DOHH2 (cell line): ENCODE data around the gene RANBP1.

Experiments
- H3F3A ChIP-seq: fragments of 200-600 bp; sonication (generic), shearing (Covaris generic); 2 replicates; pipeline ENCODE4 v1.6.0; 2016; ENCODE audit warnings: antibody characterized with exemption, mild to moderate bottlenecking; ENCODE audit not compliant: control insufficient read depth, insufficient read depth
- H3K27ac ChIP-seq: fragments of 200-600 bp; sonication (generic); 2 replicates; pipeline ENCODE4 v1.5.1; 2014; ENCODE audit warnings: low read depth, mild to moderate bottlenecking, low read length, moderate library complexity
- H3K27me3 ChIP-seq: fragments of 200-600 bp; sonication (generic); 2 replicates; pipeline ENCODE4 v1.6.1; 2014; ENCODE audit warnings: mild to moderate bottlenecking, low read length, mixed read lengths; ENCODE audit not compliant: control insufficient read depth
- H3K36me3 ChIP-seq: fragments of 200-600 bp; sonication (generic); 2 replicates; pipeline ENCODE4 v1.6.1; 2014; ENCODE audit warnings: mild to moderate bottlenecking, low read length, moderate library complexity, mixed read lengths; ENCODE audit not compliant: control insufficient read depth
- H3K4me1 ChIP-seq: fragments of 200-600 bp; sonication (generic); 2 replicates; pipeline ENCODE4 v1.6.1; 2014; ENCODE audit warnings: mild to moderate bottlenecking, low read length, mixed read lengths; ENCODE audit not compliant: control insufficient read depth
- H3K4me2 ChIP-seq: fragments of 200-600 bp; sonication (generic); 2 replicates; pipeline ENCODE4 v1.6.0; 2014; ENCODE audit warnings: mild to moderate bottlenecking, low read length, moderate library complexity
- H3K4me3 ChIP-seq: fragments of 200-600 bp; sonication (generic); 2 replicates; pipeline ENCODE4 v1.5.1; 2014; ENCODE audit warnings: mild to moderate bottlenecking, low read length, mixed read lengths
- H3K79me2 ChIP-seq: fragments of 200-600 bp; sonication (generic); 2 replicates; pipeline ENCODE4 v1.6.1; 2014; ENCODE audit warnings: mild to moderate bottlenecking, low read length, mixed read lengths; ENCODE audit not compliant: control insufficient read depth
- H3K9me2 ChIP-seq: fragments of 200-600 bp; sonication (generic); replicated peaks from 2 replicates; pipeline ENCODE4 v1.6.1; 2014; ENCODE audit warnings: mild to moderate bottlenecking, low read length, mixed read lengths; ENCODE audit not compliant: control insufficient read depth
- H3K9me3 ChIP-seq: fragments of 200-600 bp; sonication (generic); 2 replicates; pipeline ENCODE4 v1.6.1; 2014; ENCODE audit warnings: antibody characterized with exemption, low read length, mixed read lengths; ENCODE audit not compliant: control insufficient read depth, insufficient read depth
- H4K20me1 ChIP-seq: fragments of 200-600 bp; sonication (generic); 2 replicates; pipeline ENCODE4 v1.6.0; 2014; ENCODE audit warnings: low read depth, mild to moderate bottlenecking, antibody characterized with exemption, low read length, moderate library complexity; ENCODE audit not compliant: control insufficient read depth, insufficient read depth
- EZH2phosphoT487 ChIP-seq: fragments of 200-600 bp; sonication (generic); IDR thresholded peaks from 2 replicates; pipeline ENCODE4 v1.6.1; 2017; ENCODE audit warnings: borderline replicate concordance, mild to moderate bottlenecking, antibody characterized with exemption, low read length, moderate library complexity, mixed read lengths
- TF ChIP-seq, protein P1 (sequence below): fragments of 200-600 bp; sonication (generic); IDR thresholded peaks from one replicate; pipeline ENCODE4 v1.5.1; 2014; ENCODE audit warnings: antibody characterized with exemption, mild to moderate bottlenecking, low read depth, low read length; ENCODE audit not compliant: poor library complexity, severe bottlenecking

The RANBP1 gene

DNA sequence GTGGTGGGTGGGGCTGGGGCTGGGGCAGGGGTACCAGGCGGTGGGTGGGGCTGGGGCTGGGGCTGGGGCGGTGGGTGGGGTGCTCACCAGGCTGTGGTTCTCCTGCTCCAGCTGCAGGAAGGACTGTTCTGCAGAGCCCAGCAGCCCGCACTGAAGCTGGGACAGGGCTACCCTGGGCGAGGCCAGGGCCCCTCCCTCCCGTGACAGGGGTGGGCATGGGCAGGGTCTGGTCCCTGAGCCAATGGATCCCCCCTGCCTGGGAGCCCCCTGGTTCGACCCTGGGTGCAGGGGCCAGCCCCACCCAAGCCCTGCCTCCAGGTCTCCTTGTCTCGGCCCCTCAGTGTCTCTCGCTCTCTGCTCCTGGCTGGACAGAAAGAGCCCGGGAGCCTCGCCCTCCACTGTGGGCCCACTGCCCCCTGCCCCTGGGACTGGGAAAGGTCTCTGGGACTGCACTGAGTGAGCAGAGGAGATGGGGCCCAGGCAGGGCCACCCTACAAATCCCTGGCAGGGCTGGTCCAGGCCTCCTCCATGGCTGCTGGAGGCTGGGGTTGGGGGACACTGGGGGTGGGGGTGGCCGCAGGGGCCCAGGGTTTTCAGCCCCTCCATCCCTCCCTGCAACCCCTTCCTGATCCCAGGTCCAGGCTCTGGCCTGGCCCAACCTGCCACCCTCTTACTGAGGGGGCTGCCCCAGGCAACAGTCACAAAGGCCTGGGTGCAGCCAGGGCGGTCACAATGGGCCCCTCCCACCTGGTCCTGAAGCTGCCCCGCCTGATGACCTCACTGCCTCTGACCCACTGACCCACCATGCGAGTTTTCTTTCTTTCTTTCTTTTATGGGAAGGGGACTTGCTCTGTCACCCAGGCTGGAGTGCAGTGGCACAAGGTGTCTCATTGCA lies 34.7 kb downstream of the RANBP1 start, which contains the start of gene CCDC188:
CCDC188 (minus strand) TSS at position 675 of the 895 bp plus-strand sequence; CDS start at position 606, 69 bp downstream.
- no peak within 1 kb of the TSS for H3K4me2 ChIP-seq

DNA sequence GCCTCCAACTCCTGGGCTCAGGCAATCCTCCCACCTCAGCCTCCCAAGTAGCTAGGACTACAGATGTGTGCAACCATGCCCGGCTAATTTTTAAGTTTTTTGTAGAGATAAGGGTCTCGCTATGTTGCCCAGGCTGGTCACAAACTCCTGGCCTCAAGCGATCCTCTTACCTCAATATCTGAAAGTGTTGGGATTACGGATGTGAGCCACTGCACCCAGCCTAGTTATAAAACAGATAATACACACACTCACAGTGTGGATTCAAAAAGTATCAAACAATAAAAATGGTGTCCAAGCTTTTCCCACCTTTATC lies 35.3 kb downstream of the RANBP1 start:
- Histone ChIP-seq H3K36me3 (no peaks in the 10 kb centered on the region), H3K9me2 (no peaks in the 10 kb centered on the region), H3K4me3 (no peak overlapping the region), H3F3A (no peaks in the 10 kb centered on the region), H3K27ac (no peak overlapping the region), H3K27me3 (no peaks in the 10 kb centered on the region), H3K9me3 (no peaks in the 10 kb centered on the region), H3K4me2 (no peak overlapping the region), H3K4me1 (no peaks in the 10 kb centered on the region), H4K20me1 (no peaks in the 10 kb centered on the region), H3K79me2 (no peaks in the 10 kb centered on the region)
- TF ChIP-seq, protein P1, sequence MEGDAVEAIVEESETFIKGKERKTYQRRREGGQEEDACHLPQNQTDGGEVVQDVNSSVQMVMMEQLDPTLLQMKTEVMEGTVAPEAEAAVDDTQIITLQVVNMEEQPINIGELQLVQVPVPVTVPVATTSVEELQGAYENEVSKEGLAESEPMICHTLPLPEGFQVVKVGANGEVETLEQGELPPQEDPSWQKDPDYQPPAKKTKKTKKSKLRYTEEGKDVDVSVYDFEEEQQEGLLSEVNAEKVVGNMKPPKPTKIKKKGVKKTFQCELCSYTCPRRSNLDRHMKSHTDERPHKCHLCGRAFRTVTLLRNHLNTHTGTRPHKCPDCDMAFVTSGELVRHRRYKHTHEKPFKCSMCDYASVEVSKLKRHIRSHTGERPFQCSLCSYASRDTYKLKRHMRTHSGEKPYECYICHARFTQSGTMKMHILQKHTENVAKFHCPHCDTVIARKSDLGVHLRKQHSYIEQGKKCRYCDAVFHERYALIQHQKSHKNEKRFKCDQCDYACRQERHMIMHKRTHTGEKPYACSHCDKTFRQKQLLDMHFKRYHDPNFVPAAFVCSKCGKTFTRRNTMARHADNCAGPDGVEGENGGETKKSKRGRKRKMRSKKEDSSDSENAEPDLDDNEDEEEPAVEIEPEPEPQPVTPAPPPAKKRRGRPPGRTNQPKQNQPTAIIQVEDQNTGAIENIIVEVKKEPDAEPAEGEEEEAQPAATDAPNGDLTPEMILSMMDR = no peak
- TF ChIP-seq EZH2phosphoT487 = no peak

More for the DNA sequence above, 34.7 kb downstream of the RANBP1 start, which contains the start of gene CCDC188:
- Histone ChIP-seq H3K4me3 (no peak within 1 kb of the TSS), H3K36me3 (no peaks in the 10 kb centered on the region), H3K9me3 (no peaks in the 10 kb centered on the region), H4K20me1 (no peaks in the 10 kb centered on the region), H3K27ac (no peak within 1 kb of the TSS), H3K9me2 (no peaks in the 10 kb centered on the region), H3K79me2 (no peaks in the 10 kb centered on the region), H3F3A (no peaks in the 10 kb centered on the region), H3K27me3 (no peaks in the 10 kb centered on the region), H3K4me1 (no peaks in the 10 kb centered on the region)
- TF ChIP-seq EZH2phosphoT487 = no peak
- TF ChIP-seq, protein P1 = no peak

DNA sequence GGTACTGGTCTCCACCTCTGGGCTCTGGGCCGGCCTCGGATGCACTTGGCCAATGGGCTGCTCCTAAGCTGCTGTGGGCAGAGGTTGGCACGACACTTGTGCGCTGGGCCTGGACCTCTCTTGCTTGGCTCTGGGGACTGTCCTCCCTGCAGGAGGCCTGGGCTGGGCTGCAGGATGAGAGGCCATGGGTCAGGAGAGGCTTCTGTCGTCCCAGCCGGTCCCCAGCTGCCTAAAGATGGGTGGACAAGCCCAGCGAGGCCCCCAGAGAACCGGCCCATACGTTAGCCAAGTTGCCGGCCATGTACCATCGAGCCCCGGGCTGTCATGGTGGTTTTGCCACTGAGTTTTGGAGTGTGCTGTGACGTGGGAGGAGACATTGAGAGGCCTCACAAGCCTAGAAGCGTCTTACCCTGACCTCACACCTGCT lies 36.6 kb downstream of the RANBP1 start:
- no peaks in the 10 kb centered on the region for H3K9me2 ChIP-seq
- no peaks in the 10 kb centered on the region for H3K27me3 ChIP-seq
- no peaks in the 10 kb centered on the region for H4K20me1 ChIP-seq
- no peak overlapping the region for H3K4me3 ChIP-seq
- H3K4me2 ChIP-seq = no peak overlapping the region
- no peaks in the 10 kb centered on the region for H3K4me1 ChIP-seq
- no peaks in the 10 kb centered on the region for H3K9me3 ChIP-seq
- no peaks in the 10 kb centered on the region for H3K79me2 ChIP-seq
- H3K36me3 ChIP-seq = no peaks in the 10 kb centered on the region
- TF ChIP-seq, protein P1 = no peak
- no peak for TF ChIP-seq EZH2phosphoT487
- H3K27ac ChIP-seq = no peak overlapping the region
- H3F3A ChIP-seq = no peaks in the 10 kb centered on the region
